Brain microvascular endothelial cell (primary cell): ENCODE results near the gene DCPS.
"Not testable (repeated sequence)": the region's sequence is repeated elsewhere in the genome, so short reads cannot be mapped to it uniquely, and the experiment has no call there.

Experiments
- DNase-seq: peaks from one replicate; pipeline ENCODE4 v3.0.0-alpha.2; 2020
- H3K27ac ChIP-seq: fragments of 250-450 bp; sonication (Bioruptor Pico); 2 replicates; pipeline ENCODE4 v1.5.1; 2020; ENCODE audit warnings: mild to moderate bottlenecking, moderate library complexity
- H3K27me3 ChIP-seq: fragments of 250-450 bp; sonication (Bioruptor Pico); replicated peaks from 2 replicates; pipeline ENCODE4 v1.5.1; 2020; ENCODE audit warnings: mild to moderate bottlenecking
- H3K36me3 ChIP-seq: fragments of 250-450 bp; sonication (Bioruptor Pico); replicated peaks from 2 replicates; pipeline ENCODE4 v1.5.1; 2020; ENCODE audit warnings: mild to moderate bottlenecking
- H3K4me3 ChIP-seq: 2 replicates; pipeline ENCODE4 v1.5.1; 2011; ENCODE audit warnings: low read depth, mild to moderate bottlenecking, control low read depth, low read length, moderate library complexity
- CTCF ChIP-seq: IDR thresholded peaks from 2 replicates; pipeline ENCODE4 v1.5.1; 2011; ENCODE audit warnings: low read depth, mild to moderate bottlenecking, moderate library complexity, low read length, control low read depth, inconsistent platforms; ENCODE audit errors: missing control alignments
- in situ Hi-C: cut with HindIII; loops from 2 replicates; pipeline ENCODE4 v1.10.0; 2017; ENCODE audit warnings: low sequenced_read_pairs, low pct_ligation_motif_present

DCPS gene

GRCh38 chr11:126375726-126376125 lies 71.9 kb downstream of the DCPS start:
- H3K4me3 ChIP-seq = no peak overlapping the region
- in situ Hi-C loops = no loop called here
- no peaks in the 10 kb centered on the region for H3K36me3 ChIP-seq
- no peak for DNase-seq
- TF ChIP-seq CTCF = no peak
- H3K27ac ChIP-seq = no peak overlapping the region
- no peaks in the 10 kb centered on the region for H3K27me3 ChIP-seq

DNA sequence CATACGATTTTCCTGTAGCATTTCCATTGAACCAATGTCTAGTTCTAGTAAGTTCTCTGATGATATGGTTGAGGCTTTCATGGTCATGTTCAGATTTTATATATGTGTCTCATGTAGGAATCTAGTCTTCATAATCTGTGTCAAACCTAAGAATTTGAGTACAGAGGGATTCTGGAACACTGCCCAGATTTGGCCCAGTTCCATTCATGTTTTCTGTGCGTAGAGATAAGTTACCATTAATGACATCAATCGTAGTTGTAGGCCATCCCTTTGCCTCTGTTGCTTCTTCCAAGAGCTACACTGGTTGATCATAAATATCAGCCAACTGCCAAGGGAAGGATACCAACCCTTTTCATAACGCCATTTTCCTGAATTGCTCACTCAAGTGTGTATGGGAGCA lies 74.9 kb downstream of the DCPS start:
- in situ Hi-C loops = no loop called here
- DNase-seq = peak; percentile 86
- no peak overlapping the region for H3K27ac ChIP-seq
- no peaks in the 10 kb centered on the region for H3K36me3 ChIP-seq
- no peak overlapping the region for H3K4me3 ChIP-seq
- TF ChIP-seq CTCF = no peak
- no peaks in the 10 kb centered on the region for H3K27me3 ChIP-seq

- Histone ChIP-seq H3K36me3 (no peaks in the 10 kb centered on the region), H3K4me3 (no peak overlapping the region), H3K27me3 (no peaks in the 10 kb centered on the region), H3K27ac (no peak overlapping the region)
- in situ Hi-C loops = no loop called here
- no peak for DNase-seq
- no peak for TF ChIP-seq CTCF
Observed at GRCh38 chr11:126380909-126381308, 77.0 kb downstream of the DCPS start.

DNA sequence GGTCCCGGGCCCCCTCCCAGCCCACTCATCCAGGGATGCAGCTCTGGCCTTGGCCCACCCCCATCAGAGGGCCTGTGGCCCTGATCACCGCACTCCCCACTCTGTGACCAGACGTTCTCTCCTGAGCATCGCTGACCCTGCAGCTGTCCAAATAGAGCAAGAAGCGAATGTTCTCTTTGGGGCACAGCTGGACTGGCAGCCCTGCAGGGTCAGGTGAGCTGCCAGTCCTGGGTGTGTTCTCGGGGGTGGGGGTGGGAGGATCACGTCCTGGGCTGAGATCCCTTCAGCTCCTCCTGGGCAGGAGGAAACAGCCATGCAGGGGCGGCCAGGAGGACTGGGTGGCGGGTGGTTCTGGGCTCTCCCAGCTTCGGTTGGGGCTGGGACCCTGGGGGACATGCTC lies 78.1 kb downstream of the DCPS start:
- DNase-seq, H3K36me3 ChIP-seq, H3K27ac ChIP-seq, H3K27me3 ChIP-seq, H3K4me3 ChIP-seq, in situ Hi-C loops: not testable (repeated sequence)

DNA sequence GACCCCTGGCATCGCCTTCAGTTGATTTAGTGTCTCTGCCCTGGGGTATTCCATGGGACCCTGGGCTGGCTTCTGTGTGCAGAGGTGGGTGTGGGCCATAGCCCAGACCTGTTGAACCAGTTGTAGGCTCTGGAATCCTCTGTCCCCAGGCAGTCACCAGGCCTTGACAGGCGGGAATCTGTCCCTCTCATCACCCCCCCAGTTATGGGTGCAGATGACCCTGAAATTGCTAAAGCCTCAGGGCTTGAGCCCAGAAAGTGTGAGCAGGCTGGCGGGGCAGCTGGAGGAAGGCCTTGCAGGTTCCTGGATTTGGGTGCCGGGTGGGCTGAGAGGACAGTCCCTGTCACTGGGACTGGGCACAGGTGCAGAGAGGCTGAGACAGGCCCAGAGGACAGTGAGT lies 78.8 kb downstream of the DCPS start:
- H3K27ac ChIP-seq, in situ Hi-C loops, H3K36me3 ChIP-seq, H3K4me3 ChIP-seq, H3K27me3 ChIP-seq, DNase-seq: not testable (repeated sequence)

DNA sequence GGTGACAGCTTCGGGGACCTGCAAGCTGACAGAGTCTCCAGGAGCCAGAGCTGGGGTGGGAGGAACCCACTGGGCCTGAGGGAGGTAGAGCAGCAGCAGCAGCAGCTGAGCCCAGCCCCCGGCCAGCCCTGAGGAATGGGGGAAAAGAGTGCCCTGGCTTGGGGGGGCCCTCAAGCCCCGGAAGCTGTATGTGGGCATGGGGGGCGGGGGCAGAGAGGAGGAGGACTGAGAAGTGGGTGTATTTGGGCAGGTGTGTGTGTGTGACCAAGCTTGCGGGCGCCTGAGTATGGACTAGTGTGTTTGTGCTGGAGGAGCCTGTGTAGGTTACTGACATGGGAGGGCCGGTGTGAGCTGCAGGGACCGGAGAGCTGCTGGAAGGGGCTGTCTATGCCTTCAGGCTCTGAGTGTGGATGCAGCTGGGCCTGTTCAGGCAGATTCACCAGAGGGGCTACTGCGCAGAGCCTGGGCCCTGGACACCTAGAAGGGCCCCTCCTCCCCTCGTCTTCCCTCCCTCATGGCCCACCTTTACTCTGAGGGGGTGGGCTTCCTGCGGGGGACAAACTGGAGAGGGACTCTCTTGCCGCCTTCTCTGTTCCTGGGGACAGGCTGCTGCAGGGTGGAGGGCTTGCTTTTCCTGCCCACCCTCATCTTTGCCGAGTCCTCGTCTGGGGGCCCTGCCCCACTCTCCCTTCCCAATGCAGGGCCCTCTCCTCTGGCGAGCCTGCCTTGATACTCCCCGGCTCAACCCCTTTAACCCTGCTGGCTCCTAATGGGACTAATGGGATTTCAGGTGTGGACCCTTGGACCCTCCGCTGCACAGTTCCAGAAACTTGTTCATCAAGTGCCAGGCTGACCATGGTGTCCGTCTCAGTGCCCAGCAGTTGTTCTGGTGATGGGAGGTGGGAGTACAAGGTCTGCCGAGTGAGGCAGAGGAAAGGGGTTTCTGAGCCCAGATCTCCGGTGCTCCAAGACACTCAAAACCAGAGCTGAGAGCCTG lies 79.8 kb downstream of the DCPS start:
- Histone ChIP-seq H3K27me3 (no peaks in the 10 kb centered on the region), H3K36me3 (no peaks in the 10 kb centered on the region), H3K4me3 (no peak overlapping the region), H3K27ac (no peak overlapping the region)
- no peak for TF ChIP-seq CTCF
- no peak for DNase-seq
- in situ Hi-C loops = no loop called here
